HepG2 (cell line): ENCODE data around the gene RYR2. TPM values are rescaled to one million over a fixed set of nuclear protein-coding genes. Genes with fewer than 3 reads are reported as not detected.

Experiments
- ATAC-seq: fragments of 200-7000 bp; cut with Tn5 transposase; 3 replicates; pipeline ENCODE4 v1.9.1; 2020; ENCODE audit warnings: mild to moderate bottlenecking, moderate library complexity
- BruUV-seq: library from RNA; stranded (reverse); fragments of 400-500 nt; replicated peaks from 2 replicates; lab custom pipeline; 2021; lab: Mats Ljungman, UMichigan
- CTCF ChIA-PET: fragments of 300-600 bp; formaldehyde crosslinking; extraction: SDS; loops from one replicate; lab custom pipeline; 2021; ENCODE audit warnings: low total read pairs, inconsistent platforms, low intra/inter-chr PET ratio; lab: Yijun Ruan, JAX
- POLR2A ChIA-PET: fragments of 350-600 bp; sonication (Branson Sonifier 250); formaldehyde crosslinking; loops from one replicate; lab custom pipeline; 2020; ENCODE audit warnings: antibody characterized with exemption, inconsistent platforms; lab: Yijun Ruan, JAX
- DNase-seq: peaks from one replicate; pipeline ENCODE4 v3.0.0-alpha.2; 2015; ENCODE audit warnings: low spot score
- FAIRE-seq: peaks from 3 replicates; lab custom pipeline; 2011; peaks lifted over from hg19 to GRCh38; lab: Jason Lieb, UNC
- H2AFZ ChIP-seq: one replicate; pipeline ENCODE4 v1.6.1; 2011; ENCODE audit warnings: low read length, inconsistent platforms
- H3K27ac ChIP-seq: fragments of 300-600 bp; 3 replicates; pipeline ENCODE4 v1.8.0; 2011; ENCODE audit warnings: mixed run types, mild to moderate bottlenecking, mixed read lengths, low read length, inconsistent platforms; ENCODE audit not compliant: insufficient read depth; ENCODE audit errors: extremely low read length
- H3K27me3 ChIP-seq, 2 experiments: fragments of 200-600 bp in 1 of 2; 2 replicates in 1 of 2; 3 replicates in 1 of 2; pipeline versions ENCODE4 v1.6.0 to v1.8.0; 2011; ENCODE audit warnings: low read length in 2 of 2, mild to moderate bottlenecking in 2 of 2, moderate library complexity in 2 of 2, inconsistent platforms in 1 of 2; ENCODE audit not compliant: insufficient read depth in 2 of 2, control insufficient read depth in 1 of 2
- H3K36me3 ChIP-seq, 2 experiments: fragments of 200-600 bp in 1 of 2; replicated peaks in 1 of 2; 2 replicates in 1 of 2; 3 replicates in 1 of 2; pipeline versions ENCODE4 v1.5.1 to v1.8.0; 2011; ENCODE audit warnings: low read length in 2 of 2, inconsistent platforms in 1 of 2; ENCODE audit not compliant: insufficient read depth in 2 of 2, control insufficient read depth in 1 of 2
- H3K4me1 ChIP-seq: 2 replicates; pipeline ENCODE4 v1.5.1; 2012; ENCODE audit warnings: low read length, inconsistent platforms; ENCODE audit not compliant: insufficient read depth
- H3K4me2 ChIP-seq: 2 replicates; pipeline ENCODE4 v1.6.0; 2011; ENCODE audit warnings: low read depth, low read length, inconsistent platforms
- H3K4me3 ChIP-seq, 3 experiments: fragments of 200-600 bp in 1 of 3; sonication (generic), shearing (Covaris generic) in 1 of 3; replicated peaks in 1 of 3; 2 replicates each; pipeline ENCODE4 v1.5.1; 2011 to 2016; ENCODE audit warnings: low read length in 3 of 3, inconsistent platforms in 2 of 3, low read depth in 2 of 3, mild to moderate bottlenecking in 2 of 3, control low read depth in 1 of 3, mixed read lengths in 1 of 3; ENCODE audit not compliant: insufficient read depth in 1 of 3
- H3K79me2 ChIP-seq: one replicate; pipeline ENCODE4 v1.6.1; 2011; ENCODE audit warnings: low read length, inconsistent platforms; ENCODE audit not compliant: insufficient read depth
- H3K9ac ChIP-seq: 2 replicates; pipeline ENCODE4 v1.6.0; 2011; ENCODE audit warnings: mild to moderate bottlenecking, low read depth, low read length, inconsistent platforms; ENCODE audit not compliant: insufficient read depth
- H3K9me3 ChIP-seq: 2 replicates; pipeline ENCODE4 v1.5.1; 2012; ENCODE audit warnings: mild to moderate bottlenecking, low read length
- H4K20me1 ChIP-seq: 2 replicates; pipeline ENCODE4 v1.6.0; 2011; ENCODE audit warnings: inconsistent platforms, mild to moderate bottlenecking, low read length, moderate library complexity; ENCODE audit not compliant: insufficient read depth
- CREB1 ChIP-seq, 2 experiments: fragments of 450-650 bp in 1 of 2; IDR thresholded peaks; 2 replicates each; pipeline ENCODE4 v1.6.1; 2016 to 2017; ENCODE audit warnings: control low read depth in 1 of 2, mild to moderate bottlenecking in 1 of 2, missing compliant biosample characterization in 1 of 2, missing genetic modification characterization in 1 of 2
- HHEX ChIP-seq: IDR thresholded peaks from 2 replicates; pipeline ENCODE4 v1.6.1; 2016; ENCODE audit warnings: control low read depth
- MTF1 ChIP-seq: sonication (generic); formaldehyde crosslinking; IDR thresholded peaks from 2 replicates; pipeline ENCODE4 v1.5.0; 2020; ENCODE audit warnings: missing genetic modification reagents
- POLR2AphosphoS5 ChIP-seq: IDR thresholded peaks from 2 replicates; pipeline ENCODE4 v1.6.1; 2012; ENCODE audit warnings: low read depth, low read length
- U2AF2 ChIP-seq: fragments of 200-400 bp; formaldehyde crosslinking; IDR thresholded peaks from 2 replicates; pipeline ENCODE4 v1.6.1; 2017; ENCODE audit warnings: low read depth, mild to moderate bottlenecking, low read length
- ZNF589 ChIP-seq: sonication (generic); formaldehyde crosslinking; conservative IDR thresholded peaks from 2 replicates; pipeline ENCODE4 v1.8.0; 2022; ENCODE audit warnings: mild to moderate bottlenecking, moderate library complexity, missing genetic modification reagents
- WGBS: methylation state at CpG from one replicate; pipeline ENCODE4 v1.1.6; 2017; ENCODE audit warnings: low lambda C conversion rate; 5-methylcytosine and 5-hydroxymethylcytosine counted together
- in situ Hi-C: cut with HindIII; loops from 2 replicates; pipeline ENCODE4 v1.10.0; 2017; ENCODE audit warnings: low pct_unique_long_range_greater_than_20kb; ENCODE audit not compliant: extremely low pct_ligation_motif_present
- intact Hi-C: fragments of 100-400 bp; cut with micrococcal nuclease; formaldehyde crosslinking; loops from one replicate; pipeline ENCODE4 v1.10.0; 2022; ENCODE audit not compliant: unreplicated experiment
- polyA plus RNA-seq, 8 experiments: library from polyadenylated mRNA; depleted of rRNA in 3 of 8; stranded (reverse) in 7 of 8; unstranded in 1 of 8; fragments of >200 nt; fragmentation: Illumina TruSeq in 4 of 8; extraction: Trizol in 4 of 8; gene quantifications; 2 replicates each; pipeline versions ENCODE4 v1.2.1 to v1.2.3, GENCODE V29; 2011 to 2016; ENCODE audit warnings: low read depth in 4 of 8, missing spikeins in 1 of 8, mixed read lengths in 1 of 8; ENCODE audit not compliant: insufficient read depth in 1 of 8
- total RNA-seq, 5 experiments: library from RNA; depleted of rRNA; stranded (reverse); fragments of >200 nt; fragmentation: Illumina TruSeq; extraction: Trizol; gene quantifications; 2 replicates each; pipeline ENCODE4 v1.2.3, GENCODE V29; 2016; ENCODE audit warnings: low read depth in 1 of 5

The RYR2 gene
- total and polyA plus RNA-seq, 2 of the 13 experiments (the other 11 are each of a cell fraction or from before 2014, with no cell fraction given) = not detected

GRCh38 chr1:237340892-237341291 is 298.9 kb downstream of the RYR2 start:
- intact Hi-C loops (no loop called here), in situ Hi-C loops (no loop called here)
- H3K4me3 ChIP-seq = no peak overlapping the region
- H3K4me1 ChIP-seq = no peaks in the 10 kb centered on the region
- BruUV-seq = no TSS peak
- H3K9me3 ChIP-seq = no peaks in the 10 kb centered on the region
- 14% methylated on average over 3 of the region's 3 CpGs for WGBS
- FAIRE-seq (no peak), DNase-seq (no peak), ATAC-seq (no peak)
- ChIA-PET CTCF (no interaction called here), POLR2A (no interaction called here)
- no peak overlapping the region for H3K27ac ChIP-seq
- TF ChIP-seq HHEX = no peak
- peak; percentile 40; the same call in 1 of the 2 replicates for TF ChIP-seq CREB1 (IDR thresholded peaks at IDR 0.05)
- TF ChIP-seq CREB1 (CRISPR knock-in tag; IDR thresholded peaks at IDR 0.05) = no peak
- no peak overlapping the region for H2AFZ ChIP-seq
- H3K9ac ChIP-seq = no peak overlapping the region
- H3K4me2 ChIP-seq = no peak overlapping the region
- no peaks in the 10 kb centered on the region for H4K20me1 ChIP-seq
- H3K79me2 ChIP-seq = no peaks in the 10 kb centered on the region
- no peaks in the 10 kb centered on the region for H3K36me3 ChIP-seq
- no peaks in the 10 kb centered on the region for H3K27me3 ChIP-seq

- no peaks in the 10 kb centered on the region for H3K4me1 ChIP-seq
- CTCF ChIA-PET = no interaction called here
- H3K9me3 ChIP-seq = no peaks in the 10 kb centered on the region
- H4K20me1 ChIP-seq = no peaks in the 10 kb centered on the region
- no peak overlapping the region for H3K4me3 ChIP-seq
- no peak overlapping the region for H2AFZ ChIP-seq
- POLR2A ChIA-PET = no interaction called here
- no peak overlapping the region for H3K4me2 ChIP-seq
- no peak overlapping the region for H3K27ac ChIP-seq
- H3K27me3 ChIP-seq = no peaks in the 10 kb centered on the region
- no peak for ATAC-seq
- in situ Hi-C loops = no loop called here
- FAIRE-seq = no peak
- no peaks in the 10 kb centered on the region for H3K36me3 ChIP-seq
- intact Hi-C loops = no loop called here
- no peak overlapping the region for H3K9ac ChIP-seq
- DNase-seq = no peak
- no peak for TF ChIP-seq ZNF589 (CRISPR knock-in tag)
- no peak for TF ChIP-seq MTF1 (CRISPR knock-in tag)
- TF ChIP-seq U2AF2 = no peak
- TF ChIP-seq POLR2AphosphoS5 = no peak
- no peaks in the 10 kb centered on the region for H3K79me2 ChIP-seq
- BruUV-seq = no TSS peak
- 65% methylated on average over 3 of the region's 3 CpGs for WGBS
These were observed 299.4 kb downstream of the RYR2 start for GRCh38 chr1:237341391-237341790.
